ENCODE measurements around the gene SOWAHC. TPM values are rescaled to one million over a fixed set of nuclear protein-coding genes. Genes with fewer than 3 reads are reported as not detected.

Gene SOWAHC
- total RNA-seq, 1 experiment from 2014 or later: 18.6 TPM

- TF ChIP-seq, protein P1, sequence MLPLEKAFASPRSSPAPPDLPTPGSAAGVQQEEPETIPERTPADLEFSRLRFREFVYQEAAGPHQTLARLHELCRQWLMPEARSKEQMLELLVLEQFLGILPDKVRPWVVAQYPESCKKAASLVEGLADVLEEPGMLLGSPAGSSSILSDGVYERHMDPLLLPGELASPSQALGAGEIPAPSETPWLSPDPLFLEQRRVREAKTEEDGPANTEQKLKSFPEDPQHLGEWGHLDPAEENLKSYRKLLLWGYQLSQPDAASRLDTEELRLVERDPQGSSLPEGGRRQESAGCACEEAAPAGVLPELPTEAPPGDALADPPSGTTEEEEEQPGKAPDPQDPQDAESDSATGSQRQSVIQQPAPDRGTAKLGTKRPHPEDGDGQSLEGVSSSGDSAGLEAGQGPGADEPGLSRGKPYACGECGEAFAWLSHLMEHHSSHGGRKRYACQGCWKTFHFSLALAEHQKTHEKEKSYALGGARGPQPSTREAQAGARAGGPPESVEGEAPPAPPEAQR (CRISPR knock-in tag; IDR thresholded peaks at IDR 0.05): no peak
- TF ChIP-seq RORB (CRISPR knock-in tag; IDR thresholded peaks at IDR 0.05): no peak
These were observed 812 bp downstream of the SOWAHC start (continued) for GRCh38 chr2:109614715-109615636.

DNA sequence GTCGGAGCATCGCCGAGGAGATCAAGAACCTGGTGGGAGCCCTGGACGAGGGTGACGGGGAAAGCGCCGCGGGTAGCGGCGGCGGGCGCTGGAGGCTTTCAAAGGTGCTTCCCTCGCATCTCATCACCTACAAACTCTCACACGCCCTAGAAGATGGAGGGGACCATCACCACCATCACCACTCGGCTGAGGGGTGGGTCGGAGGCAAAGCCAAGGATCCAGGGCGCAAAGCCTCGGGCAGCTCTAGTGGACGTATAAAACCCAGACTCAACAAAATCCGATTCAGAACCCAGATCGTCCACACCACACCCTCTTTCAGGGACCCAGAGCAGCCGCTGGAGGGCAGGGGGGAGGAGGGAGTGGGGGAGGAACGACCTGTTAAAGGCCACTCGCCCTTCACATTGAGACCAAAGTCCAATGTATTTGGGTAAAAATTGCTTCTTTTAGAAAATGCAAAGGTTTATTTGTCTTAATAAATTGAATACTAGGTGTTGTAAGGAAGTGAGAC is 1.5 kb downstream of the SOWAHC start:
- no peaks in the 10 kb centered on the region for H3K9me3 Mint-ChIP-seq
- H3K36me3 Mint-ChIP-seq: no peaks in the 10 kb centered on the region
- peak; percentile 32 for DNase-seq (ENCODE audit: low spot score)
- peaks cover 37% of the 10 kb centered on the region for H3K4me1 Mint-ChIP-seq
- ATAC-seq: no peak; the same call in 1 of the 2 replicates
- TF ChIP-seq CDX4 (CRISPR knock-in tag; IDR thresholded peaks at IDR 0.05; ENCODE audit: borderline replicate concordance) (no peak), GTF2I (CRISPR knock-in tag; conservative IDR thresholded peaks at IDR 0.05) (no peak), JUN (CRISPR knock-in tag; IDR thresholded peaks at IDR 0.05) (peak; percentile 16; the same call in 1 of the 2 replicates), FOXP1 (CRISPR knock-in tag; IDR thresholded peaks at IDR 0.05; ENCODE audit: borderline replicate concordance) (peak; percentile 3; the same call in 1 of the 2 replicates), ARID4B (CRISPR knock-in tag; IDR thresholded peaks at IDR 0.05; ENCODE audit: borderline replicate concordance) (no peak), TEAD1 (CRISPR knock-in tag; IDR thresholded peaks at IDR 0.05) (0 out of 2 replicates have a peak, but pooled peaks have one; percentile 8)
- TF ChIP-seq, protein P2, sequence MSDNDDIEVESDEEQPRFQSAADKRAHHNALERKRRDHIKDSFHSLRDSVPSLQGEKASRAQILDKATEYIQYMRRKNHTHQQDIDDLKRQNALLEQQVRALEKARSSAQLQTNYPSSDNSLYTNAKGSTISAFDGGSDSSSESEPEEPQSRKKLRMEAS (CRISPR knock-in tag; IDR thresholded peaks at IDR 0.05): peak; percentile 59; the same call in 1 of the 2 replicates
- POLR2A ChIA-PET: no interaction called here
- CTCF ChIA-PET: interaction anchor here (1.0 to 2.6 kb wide), 3 partner anchors 47 to 120 kb away, joined by 3 to 20 read pairs (median 3); no protein-coding TSS in a partner anchor
- H3K4me3 Mint-ChIP-seq: peak overlapping the region; percentile 83
- H3K27me3 Mint-ChIP-seq (ENCODE audit: low read depth): peaks cover 14% of the 10 kb centered on the region
- no peak overlapping the region for H3K27ac Mint-ChIP-seq

DNA sequence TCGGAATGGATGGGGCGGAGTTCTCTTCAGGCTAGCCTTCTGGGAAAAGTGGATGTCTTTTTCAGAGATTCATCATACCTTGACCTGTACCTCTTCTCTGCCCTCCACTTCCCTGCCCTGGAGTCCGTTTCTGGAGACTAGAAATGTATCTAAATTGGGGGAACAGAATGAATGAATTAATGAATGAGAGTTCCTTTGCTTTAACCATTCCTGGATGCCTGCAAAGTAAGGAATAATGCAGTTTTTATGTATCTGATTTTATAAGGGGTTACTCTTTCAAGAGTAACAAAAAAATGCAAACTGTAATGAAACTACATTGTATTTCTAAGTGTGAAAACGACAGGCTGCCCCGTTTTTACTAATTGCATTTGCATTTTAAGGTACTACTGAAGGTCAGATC is 2.0 kb downstream of the SOWAHC start:
- peaks cover 14% of the 10 kb centered on the region for H3K27me3 Mint-ChIP-seq (ENCODE audit: low read depth)
- H3K4me3 Mint-ChIP-seq: peak overlapping the region; percentile 83
- no peaks in the 10 kb centered on the region for H3K36me3 Mint-ChIP-seq
- ATAC-seq (no peak), DNase-seq (ENCODE audit: low spot score) (no peak)
- ChIA-PET POLR2A (no interaction called here), CTCF (interaction anchor here (1.0 kb wide), 1 partner anchor 120 kb away, joined by 3 read pairs; no protein-coding TSS in a partner anchor)
- H3K4me1 Mint-ChIP-seq: peaks cover 32% of the 10 kb centered on the region
- no peak overlapping the region for H3K27ac Mint-ChIP-seq
- TF ChIP-seq FOXJ3 (CRISPR knock-in tag; IDR thresholded peaks at IDR 0.05; ENCODE audit: borderline replicate concordance): no peak
- TF ChIP-seq GRHL2 (CRISPR knock-in tag; IDR thresholded peaks at IDR 0.05; ENCODE audit: insufficient replicate concordance, severe bottlenecking): no peak
- TF ChIP-seq, protein P3, sequence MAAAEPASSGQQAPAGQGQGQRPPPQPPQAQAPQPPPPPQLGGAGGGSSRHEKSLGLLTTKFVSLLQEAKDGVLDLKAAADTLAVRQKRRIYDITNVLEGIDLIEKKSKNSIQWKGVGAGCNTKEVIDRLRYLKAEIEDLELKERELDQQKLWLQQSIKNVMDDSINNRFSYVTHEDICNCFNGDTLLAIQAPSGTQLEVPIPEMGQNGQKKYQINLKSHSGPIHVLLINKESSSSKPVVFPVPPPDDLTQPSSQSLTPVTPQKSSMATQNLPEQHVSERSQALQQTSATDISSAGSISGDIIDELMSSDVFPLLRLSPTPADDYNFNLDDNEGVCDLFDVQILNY (CRISPR knock-in tag; IDR thresholded peaks at IDR 0.05): no peak
- TF ChIP-seq TEAD1 (CRISPR knock-in tag; IDR thresholded peaks at IDR 0.05): no peak
- TF ChIP-seq ARID4B (CRISPR knock-in tag; IDR thresholded peaks at IDR 0.05; ENCODE audit: borderline replicate concordance): no peak
- no peak for TF ChIP-seq EMX1 (CRISPR knock-in tag; IDR thresholded peaks at IDR 0.05)
- H3K9me3 Mint-ChIP-seq: no peaks in the 10 kb centered on the region

All from WTC11 (cell line).